Activated CD8-positive, alpha-beta T cell treated with anti-CD3 and anti-CD28 coated beads for 36 hours (primary cell): Measurements from ENCODE around the gene C1RL. TPM values are rescaled to one million over a fixed set of nuclear protein-coding genes. Genes with fewer than 3 reads are reported as not detected.
A peak's percentile ranks its signal among the peaks of the same experiment; 100 is the strongest.

ENCODE experiments used
- ATAC-seq: fragments of 200-7000 bp; cut with Tn5 transposase; one replicate; pipeline ENCODE4 v1.10.0; 2021; ENCODE audit warnings: mild to moderate bottlenecking, moderate library complexity
- CTCF ChIA-PET: fragments of 350-600 bp; sonication (Branson Sonifier 250); formaldehyde crosslinking; loops from one replicate; lab custom pipeline; 2021; ENCODE audit warnings: antibody characterized with exemption; lab: Charles Lee
- POLR2A ChIA-PET: fragments of 350-600 bp; sonication (Branson Sonifier 250); formaldehyde crosslinking; loops from one replicate; lab custom pipeline; 2021; ENCODE audit warnings: antibody characterized with exemption; lab: Charles Lee
- DNase-seq: peaks from one replicate; pipeline ENCODE4 v3.0.0-alpha.2; 2020
- H3K27ac Mint-ChIP-seq: one replicate; pipeline ENCODE4 v1.8.0; 2021; ENCODE audit warnings: mild to moderate bottlenecking, mixed read lengths
- H3K27me3 Mint-ChIP-seq: one replicate; pipeline ENCODE4 v1.8.0; 2021; ENCODE audit warnings: mixed read lengths
- H3K36me3 Mint-ChIP-seq: one replicate; pipeline ENCODE4 v1.8.0; 2021; ENCODE audit warnings: low read depth, mixed read lengths
- H3K4me1 Mint-ChIP-seq: one replicate; pipeline ENCODE4 v1.8.0; 2021; ENCODE audit warnings: low read depth, mixed read lengths
- H3K4me3 Mint-ChIP-seq: one replicate; pipeline ENCODE4 v1.8.0; 2021; ENCODE audit warnings: mild to moderate bottlenecking, moderate library complexity, mixed read lengths
- H3K9me3 Mint-ChIP-seq: one replicate; pipeline ENCODE4 v1.8.0; 2021; ENCODE audit warnings: mixed read lengths
- CTCF ChIP-seq: fragments of 200-600 bp; IDR thresholded peaks from one replicate; pipeline ENCODE4 v1.8.0; 2022; ENCODE audit warnings: antibody characterized with exemption, mild to moderate bottlenecking
- intact Hi-C: fragments of 100-400 bp; cut with micrococcal nuclease; formaldehyde crosslinking; loops from one replicate; pipeline ENCODE4 v1.10.0; 2022
- total RNA-seq, 2 experiments: library from RNA; stranded (reverse); gene quantifications; one replicate each; pipeline ENCODE4 v1.2.3, GENCODE V29; 2021

C1RL gene
- total RNA-seq, 2 experiments from 2014 or later, result 10.5 to 11.8 TPM

GRCh38 chr12:7134396-7135166 lies 25.6 kb upstream of the C1RL start:
- no peaks in the 10 kb centered on the region for H3K27me3 Mint-ChIP-seq
- H3K4me3 Mint-ChIP-seq, result no peak overlapping the region
- CTCF ChIA-PET, result no interaction called here

DNA sequence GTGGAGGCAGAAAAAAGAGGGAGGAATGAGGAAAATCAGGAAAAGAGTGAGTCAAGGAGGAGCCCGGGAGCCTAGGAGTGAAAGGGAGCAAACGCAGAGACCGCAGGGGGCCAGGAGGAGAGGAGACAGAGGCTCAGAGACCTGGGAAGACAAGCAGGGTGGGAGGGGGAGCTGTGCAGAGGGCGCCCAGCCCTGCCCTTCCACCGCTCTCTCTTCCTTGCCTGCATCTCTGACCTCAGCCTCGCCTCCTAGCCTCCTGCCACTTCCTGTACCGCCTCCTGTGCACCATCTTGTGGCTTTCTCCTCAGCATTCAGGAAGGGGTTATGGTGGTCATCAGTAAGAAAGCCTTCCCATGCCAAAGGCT lies 22.5 kb upstream of the C1RL start:
- DNase-seq, result peak; percentile 62
- ChIA-PET CTCF (interaction anchor here (0.7 to 1.4 kb wide), 3 partner anchors 14 to 113 kb away, joined by 3 to 5 read pairs (median 3); partner anchors contain the start of gene LPCAT3), POLR2A (interaction anchor here (0.8 to 1.5 kb wide), 2 partner anchors 57 to 113 kb away, joined by 3 to 4 read pairs; partner anchors contain the start of gene LPCAT3)
- Mint-ChIP-seq H3K27ac (peak overlapping the region; percentile 14), H3K27me3 (no peaks in the 10 kb centered on the region), H3K4me3 (peak overlapping the region; percentile 83), H3K9me3 (no peaks in the 10 kb centered on the region), H3K36me3 (peaks cover 3% of the 10 kb centered on the region), H3K4me1 (peaks cover 28% of the 10 kb centered on the region)
- peak; percentile 40 for ATAC-seq
- intact Hi-C loops, result no loop called here
- no peak for TF ChIP-seq CTCF

More at GRCh38 chr12:7134396-7135166, 25.6 kb upstream of the C1RL start:
- POLR2A ChIA-PET, result interaction anchor here (1.0 kb wide), 1 partner anchor 33 kb away, joined by 3 read pairs; no protein-coding TSS in a partner anchor
- Mint-ChIP-seq H3K9me3 (no peaks in the 10 kb centered on the region), H3K4me1 (peaks cover 24% of the 10 kb centered on the region), H3K27ac (no peak overlapping the region), H3K36me3 (peaks cover 14% of the 10 kb centered on the region)
- ATAC-seq (no peak), DNase-seq (no peak)
- intact Hi-C loops, result no loop called here
- TF ChIP-seq CTCF, result no peak

GRCh38 chr12:7130701-7131501 lies 21.9 kb upstream of the C1RL start:
- DNase-seq (peak; percentile 78), ATAC-seq (peak; percentile 58)
- H3K36me3 Mint-ChIP-seq, result peaks cover 3% of the 10 kb centered on the region
- intact Hi-C loops, result no loop called here
- peak overlapping the region; percentile 83 for H3K4me3 Mint-ChIP-seq
- CTCF ChIA-PET, result interaction anchor here (0.7 to 1.4 kb wide), 4 partner anchors 14 to 113 kb away, joined by 3 to 5 read pairs (median 4); partner anchors contain the start of gene LPCAT3
- peaks cover 28% of the 10 kb centered on the region for H3K4me1 Mint-ChIP-seq
- H3K27me3 Mint-ChIP-seq, result no peaks in the 10 kb centered on the region
- H3K27ac Mint-ChIP-seq, result peak overlapping the region; percentile 79
- H3K9me3 Mint-ChIP-seq, result no peaks in the 10 kb centered on the region
- POLR2A ChIA-PET, result interaction anchor here (0.8 to 1.9 kb wide), 3 partner anchors 23 to 113 kb away, joined by 3 to 8 read pairs (median 4); partner anchors contain the start of gene LPCAT3
- TF ChIP-seq CTCF, result no peak

GRCh38 chr12:7129872-7130691 lies 21.1 kb upstream of the C1RL start, which contains the start of gene CLSTN3:
Gene CLSTN3, plus strand, starts transcription at chr12:7130371. Its CDS starts 278 bp downstream, at chr12:7130649.
- no peaks in the 10 kb centered on the region for H3K36me3 Mint-ChIP-seq
- intact Hi-C loops, result no loop called here
- peak within 1 kb of the TSS; percentile 79 for H3K27ac Mint-ChIP-seq
- DNase-seq, result peak; percentile 88
- H3K9me3 Mint-ChIP-seq, result no peaks in the 10 kb centered on the region
- ChIA-PET CTCF (interaction anchor here (1.4 kb wide), 2 partner anchors 15 to 17 kb away, joined by 5 read pairs; no protein-coding TSS in a partner anchor), POLR2A (interaction anchor here (1.5 to 1.9 kb wide), 2 partner anchors 22 to 59 kb away, joined by 4 to 8 read pairs; no protein-coding TSS in a partner anchor)
- H3K27me3 Mint-ChIP-seq, result no peaks in the 10 kb centered on the region
- peaks cover 28% of the 10 kb centered on the region for H3K4me1 Mint-ChIP-seq
- no peak for TF ChIP-seq CTCF
- H3K4me3 Mint-ChIP-seq, result peak within 1 kb of the TSS; percentile 83
- ATAC-seq, result peak; percentile 82
